GM19328 (cell line): Measurements from ENCODE around the gene GIT2.
"Not testable (repeated sequence)": the region's sequence is repeated elsewhere in the genome, so short reads cannot be mapped to it uniquely, and the experiment has no call there.

Experiments used
- ATAC-seq: cut with Tn5 transposase; IDR thresholded peaks from one replicate; pipeline ENCODE4 v1.9.1; 2021; ENCODE audit warnings: mild to moderate bottlenecking, moderate library complexity; ENCODE audit not compliant: unreplicated experiment

GIT2 gene

GRCh38 chr12:110005319-110005973 lies 9.3 kb upstream of the GIT2 start:
- peak; percentile 42 for ATAC-seq

- ATAC-seq = no peak
Observed at GRCh38 chr12:110004598-110004997, 8.4 kb upstream of the GIT2 start.

- no peak for ATAC-seq
Observed at GRCh38 chr12:110002676-110003515, 6.7 kb upstream of the GIT2 start.

GRCh38 chr12:110001596-110001995 lies 5.4 kb upstream of the GIT2 start:
- ATAC-seq = no peak

GRCh38 chr12:109999983-110000505 lies 3.9 kb upstream of the GIT2 start:
- ATAC-seq = no peak

GRCh38 chr12:109999649-109999971 lies 3.4 kb upstream of the GIT2 start:
- no peak for ATAC-seq

- peak; percentile 44 for ATAC-seq
Observed at GRCh38 chr12:109998904-109999648, 2.9 kb upstream of the GIT2 start, which contains the start of gene ANKRD13A. Gene ANKRD13A, plus strand, starts transcription at chr12:109999430. Its CDS starts 259 bp downstream, at chr12:109999689.

GRCh38 chr12:109998241-109998903 lies 2.2 kb upstream of the GIT2 start:
- no peak for ATAC-seq

- no peak for ATAC-seq
Observed at GRCh38 chr12:109997393-109997792, 1.2 kb upstream of the GIT2 start.

- ATAC-seq = no peak
Observed at GRCh38 chr12:109996483-109996853, 300 bp upstream of the GIT2 start.

GRCh38 chr12:109995361-109995685 lies 845 bp downstream of the GIT2 start:
- no peak for ATAC-seq

- ATAC-seq = no peak
Observed at GRCh38 chr12:109994401-109995175, 1.6 kb downstream of the GIT2 start.

GRCh38 chr12:109993091-109993490 lies 3.1 kb downstream of the GIT2 start:
- ATAC-seq = no peak

GRCh38 chr12:109991586-109991985 lies 4.6 kb downstream of the GIT2 start:
- no peak for ATAC-seq

GRCh38 chr12:109989380-109989779 lies 6.8 kb downstream of the GIT2 start:
- ATAC-seq = no peak

GRCh38 chr12:109988903-109989302 lies 7.3 kb downstream of the GIT2 start:
- no peak for ATAC-seq

GRCh38 chr12:109988274-109988673 lies 7.9 kb downstream of the GIT2 start:
- no peak for ATAC-seq

GRCh38 chr12:109987615-109988014 lies 8.6 kb downstream of the GIT2 start:
- no peak for ATAC-seq

- not testable (repeated sequence) for ATAC-seq
Observed at GRCh38 chr12:109986236-109986635, 9.9 kb downstream of the GIT2 start.

- no peak for ATAC-seq
Observed at GRCh38 chr12:109983432-109984142, 12.6 kb downstream of the GIT2 start.
